HEK293 (cell line): Measurements from ENCODE around the gene PPT2.

Experiments
- CTCF ChIA-PET: fragments of 350-600 bp; formaldehyde crosslinking; extraction: SDS; loops from one replicate; lab custom pipeline; 2021; ENCODE audit warnings: antibody characterized with exemption; lab: Yijun Ruan, JAX
- POLR2A ChIA-PET: fragments of 300-600 bp; formaldehyde crosslinking; extraction: SDS; loops from one replicate; lab custom pipeline; 2020; ENCODE audit warnings: antibody characterized with exemption, inconsistent platforms; lab: Yijun Ruan, JAX
- H3K27ac ChIP-seq: fragments of 200-500 bp; sonication (Bioruptor generic); 2 replicates; pipeline ENCODE4 v1.5.1; 2014; ENCODE audit warnings: low read depth, low read length, control low read depth, inconsistent platforms; ENCODE audit errors: extremely low read depth
- H3K36me3 ChIP-seq, 2 experiments: fragments of 200-500 bp in 1 of 2; sonication (Bioruptor generic) in 1 of 2; 1 replicate in 1 of 2; 2 replicates in 1 of 2; pipeline ENCODE4 v1.5.1; 2014 to 2017; ENCODE audit warnings: inconsistent platforms in 2 of 2, low read length in 2 of 2; ENCODE audit not compliant: control insufficient read depth in 2 of 2, insufficient read depth in 1 of 2
- H3K4me1 ChIP-seq: fragments of 200-500 bp; sonication (Bioruptor generic); 2 replicates; pipeline ENCODE4 v1.5.1; 2014; ENCODE audit warnings: mild to moderate bottlenecking, low read length, inconsistent platforms; ENCODE audit not compliant: control insufficient read depth, insufficient read depth
- H3K4me3 ChIP-seq: 2 replicates; pipeline ENCODE4 v1.5.1; 2011; ENCODE audit warnings: low read depth, mild to moderate bottlenecking, control low read depth, low read length, moderate library complexity
- H3K9me3 ChIP-seq: fragments of 200-500 bp; sonication (Bioruptor generic); 2 replicates; pipeline ENCODE4 v1.5.1; 2014; ENCODE audit warnings: low read depth, low read length, inconsistent platforms; ENCODE audit not compliant: control insufficient read depth, insufficient read depth
- EGR2 ChIP-seq: fragments of 450-650 bp; formaldehyde crosslinking; IDR thresholded peaks from 2 replicates; pipeline ENCODE4 v1.5.1; 2016; ENCODE audit warnings: low read depth, missing biosample characterization, missing genetic modification characterization
- FEZF1 ChIP-seq: fragments of 450-650 bp; formaldehyde crosslinking; IDR thresholded peaks from 2 replicates; pipeline ENCODE4 v1.5.1; 2016; ENCODE audit warnings: missing biosample characterization, missing genetic modification characterization
- GFI1B ChIP-seq: fragments of 450-650 bp; formaldehyde crosslinking; IDR thresholded peaks from 2 replicates; pipeline ENCODE4 v1.5.1; 2016; ENCODE audit warnings: missing biosample characterization, missing genetic modification characterization
- GLIS1 ChIP-seq: fragments of 450-650 bp; formaldehyde crosslinking; IDR thresholded peaks from 2 replicates; pipeline ENCODE4 v1.5.1; 2016; ENCODE audit warnings: missing biosample characterization, missing genetic modification characterization
- PRDM1 ChIP-seq: fragments of 450-650 bp; formaldehyde crosslinking; IDR thresholded peaks from 2 replicates; pipeline ENCODE4; 2016; ENCODE audit warnings: missing biosample characterization, missing genetic modification characterization
- SETDB1 ChIP-seq: IDR thresholded peaks from one replicate; pipeline ENCODE4 v1.6.1; 2017; ENCODE audit warnings: mild to moderate bottlenecking, low read length, moderate library complexity, mixed read lengths; ENCODE audit not compliant: insufficient read length
- WT1 ChIP-seq: fragments of 450-650 bp; formaldehyde crosslinking; IDR thresholded peaks from 2 replicates; pipeline ENCODE4 v1.5.1; 2016; ENCODE audit warnings: missing biosample characterization, missing genetic modification characterization
- ZFP41 ChIP-seq: fragments of 450-650 bp; formaldehyde crosslinking; IDR thresholded peaks from 2 replicates; pipeline ENCODE4 v1.5.1; 2016; ENCODE audit warnings: missing biosample characterization, missing genetic modification characterization, borderline replicate concordance
- ZNF148 ChIP-seq: fragments of 450-650 bp; formaldehyde crosslinking; IDR thresholded peaks from 2 replicates; pipeline ENCODE4 v1.5.0; 2017; ENCODE audit warnings: missing biosample characterization, missing genetic modification characterization, borderline replicate concordance
- ZNF19 ChIP-seq: fragments of 450-650 bp; formaldehyde crosslinking; IDR thresholded peaks from 2 replicates; pipeline ENCODE4; 2016; ENCODE audit warnings: missing biosample characterization, missing genetic modification characterization, low read depth
- ZNF202 ChIP-seq: fragments of 450-650 bp; formaldehyde crosslinking; IDR thresholded peaks from 2 replicates; pipeline ENCODE4 v1.5.1; 2016; ENCODE audit warnings: missing biosample characterization, missing genetic modification characterization, borderline replicate concordance
- ZNF292 ChIP-seq: fragments of 450-650 bp; formaldehyde crosslinking; IDR thresholded peaks from 2 replicates; pipeline ENCODE4 v1.5.1; 2016; ENCODE audit warnings: low read depth, missing biosample characterization, missing genetic modification characterization, borderline replicate concordance
- ZNF48 ChIP-seq: fragments of 450-650 bp; formaldehyde crosslinking; IDR thresholded peaks from 2 replicates; pipeline ENCODE4 v1.5.1; 2016; ENCODE audit warnings: missing biosample characterization, missing genetic modification characterization
- ZNF76 ChIP-seq: fragments of 450-650 bp; formaldehyde crosslinking; IDR thresholded peaks from 2 replicates; pipeline ENCODE4; 2016; ENCODE audit warnings: low read depth, missing biosample characterization, missing genetic modification characterization, borderline replicate concordance
- ZNF830 ChIP-seq: fragments of 450-650 bp; IDR thresholded peaks from 2 replicates; pipeline ENCODE4 v1.5.0; 2018; ENCODE audit warnings: missing biosample characterization, missing genetic modification characterization, low read depth, mild to moderate bottlenecking, moderate library complexity

The PPT2 gene

GRCh38 chr6:32167154-32167760 lies 13.3 kb downstream of the PPT2 start:
- Histone ChIP-seq H3K4me1 (no peaks in the 10 kb centered on the region), H3K36me3 (peaks cover 19 to 79% of the 10 kb centered on the region in 2 experiments; a peak in 2 of 3 replicates), H3K4me3 (no peak overlapping the region), H3K9me3 (no peaks in the 10 kb centered on the region), H3K27ac (no peak overlapping the region)
- POLR2A ChIA-PET, result interaction anchor here (0.6 to 1.3 kb wide), 4 partner anchors 10 to 18 kb away, joined by 3 to 5 read pairs (median 4); no protein-coding TSS in a partner anchor
- CTCF ChIA-PET, result interaction anchor here (1.0 to 1.9 kb wide), 2 partner anchors 9 to 49 kb away, joined by 3 to 19 read pairs; partner anchors contain the start of gene AGPAT1
- TF ChIP-seq WT1 (tag by site-specific recombination) (no peak), EGR2 (tag by site-specific recombination) (no peak), PRDM1 (tag by site-specific recombination) (0 out of 2 replicates have a peak, but pooled peaks have one; percentile 19), GFI1B (tag by site-specific recombination) (no peak)

- no peak overlapping the region for H3K4me3 ChIP-seq
- H3K36me3 ChIP-seq, result peaks cover 19 to 73% of the 10 kb centered on the region in 2 experiments; a peak in 2 of 3 replicates
- no peak for TF ChIP-seq ZNF19 (tag by site-specific recombination)
- H3K4me1 ChIP-seq, result no peaks in the 10 kb centered on the region
- CTCF ChIA-PET, result interaction anchor here (1.0 to 1.9 kb wide), 2 partner anchors 8 to 50 kb away, joined by 3 to 19 read pairs; partner anchors contain the start of gene AGPAT1
- POLR2A ChIA-PET, result interaction anchor here (0.5 to 1.3 kb wide), 4 partner anchors 10 to 18 kb away, joined by 3 to 6 read pairs (median 4); no protein-coding TSS in a partner anchor
- no peaks in the 10 kb centered on the region for H3K9me3 ChIP-seq
- H3K27ac ChIP-seq, result no peak overlapping the region
Observed at GRCh38 chr6:32167761-32168262, 13.9 kb downstream of the PPT2 start.

GRCh38 chr6:32168350-32168749 lies 14.4 kb downstream of the PPT2 start:
- no peaks in the 10 kb centered on the region for H3K9me3 ChIP-seq
- ChIA-PET CTCF (interaction anchor here (0.6 to 1.9 kb wide), 4 partner anchors 8 to 57 kb away, joined by 3 to 19 read pairs (median 5); partner anchors contain the start of gene AGPAT1), POLR2A (interaction anchor here (0.5 to 2.0 kb wide), 6 partner anchors 11 to 40 kb away, joined by 3 to 9 read pairs (median 6); partner anchors contain the start of genes ATF6B and PBX2)
- TF ChIP-seq ZNF202 (tag by site-specific recombination) (no peak), ZNF48 (tag by site-specific recombination) (no peak), ZNF76 (no peak), ZNF292 (tag by site-specific recombination) (no peak), ZNF148 (no peak), FEZF1 (tag by site-specific recombination) (no peak), GLIS1 (no peak), ZNF830 (tag by site-specific recombination) (no peak), PRDM1 (tag by site-specific recombination) (no peak), ZFP41 (tag by site-specific recombination) (no peak), SETDB1 (no peak)
- H3K27ac ChIP-seq, result no peak overlapping the region
- H3K4me3 ChIP-seq, result no peak overlapping the region
- no peaks in the 10 kb centered on the region for H3K4me1 ChIP-seq
- H3K36me3 ChIP-seq, result peaks cover 15 to 68% of the 10 kb centered on the region in 2 experiments; a peak in 2 of 3 replicates
